Panc1 (cell line): ENCODE data around the gene HMSD.

ENCODE experiments used
- SIN3A ChIP-seq: IDR thresholded peaks from 2 replicates; pipeline ENCODE4 v1.6.1; 2012; ENCODE audit warnings: low read depth, mild to moderate bottlenecking, low read length, moderate library complexity, borderline replicate concordance; ENCODE audit not compliant: insufficient read depth
- TF ChIP-seq, protein P1 (sequence below): fragments of 450-650 bp; IDR thresholded peaks from 2 replicates; pipeline ENCODE4 v1.5.1; 2017; ENCODE audit warnings: mild to moderate bottlenecking

DNA sequence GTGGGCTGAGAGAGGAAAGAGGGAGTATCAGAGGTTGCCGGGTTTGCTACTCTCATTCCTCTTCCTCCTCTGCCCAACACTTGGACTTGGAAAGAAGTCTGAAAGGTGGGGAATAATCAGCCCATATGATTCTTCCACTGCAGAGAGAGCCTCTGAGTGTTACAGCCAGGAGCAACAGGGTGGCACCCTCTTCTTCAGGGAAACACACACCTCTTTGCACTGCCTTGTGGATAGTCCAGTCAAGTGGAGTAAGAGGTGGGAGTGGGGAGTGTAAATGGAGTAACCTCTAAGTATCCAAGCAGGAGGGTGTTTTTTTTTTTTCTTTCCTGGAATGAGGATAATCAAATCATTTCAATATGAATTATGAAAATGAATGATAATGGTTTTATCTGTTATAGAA, 11.8 kb downstream of the HMSD start:
- no peak for TF ChIP-seq SIN3A
- TF ChIP-seq, protein P1, sequence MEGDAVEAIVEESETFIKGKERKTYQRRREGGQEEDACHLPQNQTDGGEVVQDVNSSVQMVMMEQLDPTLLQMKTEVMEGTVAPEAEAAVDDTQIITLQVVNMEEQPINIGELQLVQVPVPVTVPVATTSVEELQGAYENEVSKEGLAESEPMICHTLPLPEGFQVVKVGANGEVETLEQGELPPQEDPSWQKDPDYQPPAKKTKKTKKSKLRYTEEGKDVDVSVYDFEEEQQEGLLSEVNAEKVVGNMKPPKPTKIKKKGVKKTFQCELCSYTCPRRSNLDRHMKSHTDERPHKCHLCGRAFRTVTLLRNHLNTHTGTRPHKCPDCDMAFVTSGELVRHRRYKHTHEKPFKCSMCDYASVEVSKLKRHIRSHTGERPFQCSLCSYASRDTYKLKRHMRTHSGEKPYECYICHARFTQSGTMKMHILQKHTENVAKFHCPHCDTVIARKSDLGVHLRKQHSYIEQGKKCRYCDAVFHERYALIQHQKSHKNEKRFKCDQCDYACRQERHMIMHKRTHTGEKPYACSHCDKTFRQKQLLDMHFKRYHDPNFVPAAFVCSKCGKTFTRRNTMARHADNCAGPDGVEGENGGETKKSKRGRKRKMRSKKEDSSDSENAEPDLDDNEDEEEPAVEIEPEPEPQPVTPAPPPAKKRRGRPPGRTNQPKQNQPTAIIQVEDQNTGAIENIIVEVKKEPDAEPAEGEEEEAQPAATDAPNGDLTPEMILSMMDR = no peak
